A549 (cell line): ENCODE results near the gene OR2F2.

Experiments used
- CHD2 ChIP-seq: fragments of 150-350 bp; IDR thresholded peaks from 2 replicates; pipeline ENCODE4 v1.6.1; 2014; ENCODE audit warnings: low read length; ENCODE audit not compliant: partially characterized antibody
- CTCF ChIP-seq: fragments of >200 bp; sonication (Bioruptor Twin); formaldehyde crosslinking; IDR thresholded peaks from 3 replicates; pipeline ENCODE4 v1.5.1; 2016
- GATA3 ChIP-seq: IDR thresholded peaks from 2 replicates; pipeline ENCODE4 v1.6.1; 2012; ENCODE audit warnings: borderline replicate concordance
- HMGXB4 ChIP-seq: fragments of 250-450 bp; sonication (Bioruptor Pico); IDR thresholded peaks from 2 replicates; pipeline ENCODE4 v1.5.0; 2021; ENCODE audit warnings: mild to moderate bottlenecking, moderate library complexity, borderline replicate concordance
- JUN ChIP-seq, 2 experiments: fragments of >200 bp; sonication (Bioruptor Twin); formaldehyde crosslinking; IDR thresholded peaks; 2 replicates in 1 of 2; 3 replicates in 1 of 2; pipeline ENCODE4 v1.6.1; 2016 to 2017
- PBX3 ChIP-seq: IDR thresholded peaks from 2 replicates; pipeline ENCODE4 v1.6.1; 2012
- POLR2A ChIP-seq: IDR thresholded peaks from 2 replicates; pipeline ENCODE4 v1.6.1; 2012; ENCODE audit warnings: mild to moderate bottlenecking, low read length
- POLR2AphosphoS2 ChIP-seq: conservative IDR thresholded peaks from 2 replicates; pipeline ENCODE4 v1.6.1; 2012; ENCODE audit warnings: low read length, improper control_type of control experiment, inconsistent platforms
- TP53 ChIP-seq: fragments of 250-450 bp; sonication (Bioruptor Pico); IDR thresholded peaks from 2 replicates; pipeline ENCODE4 v1.5.0; 2021; ENCODE audit warnings: mild to moderate bottlenecking, moderate library complexity

GRCh38 chr7:143954135-143954534 lies 19.1 kb downstream of the OR2F2 start:
- no peak for TF ChIP-seq CHD2
- TF ChIP-seq CTCF, result no peak
- no peak for TF ChIP-seq HMGXB4
- no peak for TF ChIP-seq POLR2A
- TF ChIP-seq GATA3, result no peak
- TF ChIP-seq TP53, result no peak
- no peak for TF ChIP-seq POLR2AphosphoS2
- no peak for TF ChIP-seq PBX3
- TF ChIP-seq JUN (IDR thresholded peaks at IDR 0.05), result no peak
